Lower leg skin (tissue), 3 donors: ENCODE data around the gene COL13A1.

Source experiments
- CTCF ChIP-seq, 3 donors: fragments of 450-650 bp; IDR thresholded peaks; one replicate each; pipeline ENCODE4 v1.5.1; 2016; ENCODE audit warnings: antibody characterized with exemption in 3 of 3, mild to moderate bottlenecking in 3 of 3, moderate library complexity in 2 of 3
- POLR2A ChIP-seq, 2 donors: fragments of 450-650 bp; IDR thresholded peaks; one replicate each; pipeline ENCODE4 v1.6.1; 2016 to 2017; ENCODE audit warnings: antibody characterized with exemption in 2 of 2, mild to moderate bottlenecking in 1 of 2, moderate library complexity in 1 of 2

DNA sequence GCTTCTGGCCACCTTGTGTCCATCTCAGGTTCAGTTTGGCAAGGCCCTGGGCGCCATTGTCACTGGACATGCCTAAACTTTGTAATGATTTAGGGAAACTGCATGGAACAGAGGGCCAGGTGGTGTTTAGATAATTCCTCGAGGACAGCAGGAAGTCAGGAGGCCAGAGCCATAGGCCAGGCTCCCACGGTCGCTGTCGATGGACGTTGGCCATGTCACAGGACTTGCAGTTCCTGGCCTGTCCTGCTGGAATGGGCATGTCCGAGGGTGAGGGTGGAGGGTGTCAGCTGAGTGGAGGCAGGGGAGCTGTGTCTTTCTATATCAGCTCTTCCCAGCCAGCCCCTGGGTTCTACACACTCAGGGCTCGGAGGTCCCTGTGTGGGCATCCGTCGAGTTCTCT, 143.1 kb downstream of the COL13A1 start:
- TF ChIP-seq POLR2A (IDR thresholded peaks at IDR 0.05) = no peak
- TF ChIP-seq CTCF (IDR thresholded peaks at IDR 0.05) = no peak
